ACC112 (cell line): ENCODE measurements around the gene RPS27.

Source experiments
- H2AFZ ChIP-seq: fragments of 200-600 bp; sonication (generic); one replicate; pipeline ENCODE4 v1.6.0; 2017; ENCODE audit warnings: antibody characterized with exemption, low read length; ENCODE audit not compliant: unreplicated experiment
- H3K27ac ChIP-seq: fragments of 200-600 bp; sonication (generic); 2 replicates; pipeline ENCODE4 v1.5.1; 2014; ENCODE audit warnings: low read depth, mild to moderate bottlenecking, antibody characterized with exemption, low read length, moderate library complexity
- H3K27me3 ChIP-seq: fragments of 200-600 bp; sonication (generic); 2 replicates; pipeline ENCODE4 v1.6.1; 2014; ENCODE audit warnings: mild to moderate bottlenecking, antibody characterized with exemption, low read length, moderate library complexity, mixed read lengths; ENCODE audit not compliant: insufficient read depth
- H3K36me3 ChIP-seq: fragments of 200-600 bp; sonication (generic); 2 replicates; pipeline ENCODE4 v1.6.1; 2016; ENCODE audit warnings: mild to moderate bottlenecking, antibody characterized with exemption, low read length, moderate library complexity, mixed read lengths; ENCODE audit not compliant: insufficient read depth
- H3K4me1 ChIP-seq: fragments of 200-600 bp; sonication (generic); one replicate; pipeline ENCODE4 v1.6.1; 2016; ENCODE audit warnings: low read length, mixed read lengths; ENCODE audit not compliant: insufficient read depth, unreplicated experiment, control insufficient read depth
- H3K4me3 ChIP-seq: fragments of 200-600 bp; sonication (generic); 2 replicates; pipeline ENCODE4 v1.5.1; 2014; ENCODE audit warnings: mild to moderate bottlenecking, low read depth, low read length
- H3K79me2 ChIP-seq: fragments of 200-600 bp; sonication (generic); one replicate; pipeline ENCODE4 v1.6.0; 2016; ENCODE audit warnings: low read length; ENCODE audit not compliant: control insufficient read depth, unreplicated experiment, insufficient read depth

Gene RPS27

DNA sequence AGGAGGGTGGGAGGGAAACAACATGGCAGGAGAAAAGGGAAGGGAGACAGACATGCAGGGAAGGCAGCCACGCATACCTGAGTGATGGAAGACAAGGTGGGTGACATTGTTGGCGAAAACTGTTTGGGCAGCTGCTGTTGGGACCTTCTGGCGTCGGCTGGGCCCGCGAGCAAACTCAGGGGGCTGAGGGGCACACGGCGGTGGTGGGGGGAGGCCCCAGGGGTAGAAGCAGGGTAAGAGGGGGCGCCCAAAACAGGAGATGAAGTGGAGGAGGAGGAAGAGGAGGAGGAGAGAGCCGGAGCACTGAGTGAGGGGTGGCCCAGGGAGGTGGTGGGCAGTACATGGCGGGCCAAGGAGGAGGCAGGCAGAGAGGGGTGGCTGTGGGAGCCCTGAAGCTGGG lies 39.4 kb upstream of the RPS27 start:
- peaks cover 23% of the 10 kb centered on the region for H3K79me2 ChIP-seq
- no peak overlapping the region for H3K4me3 ChIP-seq
- peaks cover 28% of the 10 kb centered on the region for H3K36me3 ChIP-seq
- peaks cover 4% of the 10 kb centered on the region for H3K4me1 ChIP-seq
- H3K27ac ChIP-seq = no peak overlapping the region
- H3K27me3 ChIP-seq = no peaks in the 10 kb centered on the region
- no peak overlapping the region for H2AFZ ChIP-seq

DNA sequence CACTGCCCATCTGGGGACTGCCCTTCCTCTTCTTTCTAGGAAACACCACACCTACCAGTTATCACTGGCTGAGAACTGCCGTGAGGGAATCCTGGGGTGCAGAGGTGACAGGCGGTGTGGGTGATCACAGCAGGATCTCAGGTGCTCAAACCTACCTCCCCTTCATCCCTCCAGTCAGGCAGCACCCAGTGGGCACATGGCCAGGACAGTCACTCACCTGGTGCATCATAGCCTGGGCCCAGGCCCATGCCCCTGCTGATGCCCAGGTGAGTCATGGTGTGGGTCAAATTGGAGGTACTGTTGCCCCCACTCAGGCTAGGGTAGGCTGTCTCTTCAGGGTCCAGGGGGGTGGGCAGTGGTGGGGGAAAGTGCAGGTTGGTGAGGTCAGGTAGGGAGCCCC lies 38.8 kb upstream of the RPS27 start:
- Histone ChIP-seq H3K36me3 (peaks cover 28% of the 10 kb centered on the region), H3K4me1 (peaks cover 8% of the 10 kb centered on the region)

DNA sequence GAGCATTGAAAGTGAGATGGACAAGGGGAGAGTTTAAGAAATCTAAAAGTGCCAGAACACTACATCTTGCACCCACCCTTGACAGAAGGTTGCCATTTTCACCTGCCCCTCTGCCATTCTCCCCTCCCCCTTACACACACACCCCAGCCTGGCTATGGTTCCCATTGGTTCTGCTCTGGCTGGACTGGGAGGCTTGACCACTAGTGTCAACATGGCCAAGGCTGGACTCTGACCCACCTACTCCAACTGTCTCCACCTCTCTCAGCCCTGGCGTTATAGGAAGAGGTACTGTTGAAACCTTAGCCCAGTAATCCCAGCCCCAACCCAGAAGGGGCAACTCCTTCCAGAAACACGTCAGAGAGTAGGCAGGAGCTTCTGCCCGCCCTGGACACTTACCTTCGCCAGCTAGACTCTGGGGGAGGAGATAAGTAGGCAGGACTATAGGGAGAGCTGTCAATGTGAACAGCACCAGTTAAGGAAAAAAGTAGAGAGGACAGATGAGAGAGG lies 36.6 kb upstream of the RPS27 start:
- peaks cover 23% of the 10 kb centered on the region for H3K36me3 ChIP-seq
- no peaks in the 10 kb centered on the region for H3K27me3 ChIP-seq
- peaks cover 44% of the 10 kb centered on the region for H3K79me2 ChIP-seq
- H3K27ac ChIP-seq = no peak overlapping the region
- no peak overlapping the region for H3K4me3 ChIP-seq
- H3K4me1 ChIP-seq = peaks cover 12% of the 10 kb centered on the region
- H2AFZ ChIP-seq = no peak overlapping the region

More for the DNA sequence above, 38.8 kb upstream of the RPS27 start:
- Histone ChIP-seq H2AFZ (no peak overlapping the region), H3K4me3 (no peak overlapping the region), H3K79me2 (peaks cover 29% of the 10 kb centered on the region), H3K27ac (no peak overlapping the region), H3K27me3 (no peaks in the 10 kb centered on the region)

GRCh38 chr1:153954826-153955225 lies 35.7 kb upstream of the RPS27 start:
- no peaks in the 10 kb centered on the region for H3K27me3 ChIP-seq
- peaks cover 13% of the 10 kb centered on the region for H3K4me1 ChIP-seq
- no peak overlapping the region for H2AFZ ChIP-seq
- H3K36me3 ChIP-seq = peaks cover 21% of the 10 kb centered on the region
- H3K79me2 ChIP-seq = peaks cover 44% of the 10 kb centered on the region
- no peak overlapping the region for H3K27ac ChIP-seq
- H3K4me3 ChIP-seq = no peak overlapping the region

- no peak overlapping the region for H2AFZ ChIP-seq
- H3K27me3 ChIP-seq = no peaks in the 10 kb centered on the region
- 0 out of 2 replicates have a peak, but pooled peaks cover 5% of the 10 kb centered on the region for H3K36me3 ChIP-seq
- H3K4me1 ChIP-seq = peaks cover 24% of the 10 kb centered on the region
- peak overlapping the region; percentile 89 for H3K4me3 ChIP-seq
- H3K27ac ChIP-seq = 0 out of 2 replicates have a peak overlapping the region, but pooled peaks have one; percentile 69
- peaks cover 54% of the 10 kb centered on the region for H3K79me2 ChIP-seq
Observed at GRCh38 chr1:153956997-153957715, 33.4 kb upstream of the RPS27 start.

GRCh38 chr1:153957744-153958110 lies 32.8 kb upstream of the RPS27 start:
- H3K79me2 ChIP-seq = peaks cover 60% of the 10 kb centered on the region
- H3K36me3 ChIP-seq = no peaks in the 10 kb centered on the region
- peaks cover 27% of the 10 kb centered on the region for H3K4me1 ChIP-seq
- H3K4me3 ChIP-seq = peak overlapping the region; percentile 89
- peak overlapping the region; percentile 30 for H2AFZ ChIP-seq
- no peaks in the 10 kb centered on the region for H3K27me3 ChIP-seq
- H3K27ac ChIP-seq = peak overlapping the region; percentile 69; the same call in 1 of the 2 replicates

GRCh38 chr1:153958111-153958960 lies 32.2 kb upstream of the RPS27 start, which contains the start of gene CRTC2:
Gene CRTC2, minus strand, starts transcription at chr1:153958612. Its CDS starts 115 bp downstream, at chr1:153958497.
- no peaks in the 10 kb centered on the region for H3K36me3 ChIP-seq
- H3K79me2 ChIP-seq = peaks cover 64% of the 10 kb centered on the region
- H3K27ac ChIP-seq = peak within 1 kb of the TSS; percentile 69
- H3K4me3 ChIP-seq = peak within 1 kb of the TSS; percentile 89
- H3K4me1 ChIP-seq = peaks cover 27% of the 10 kb centered on the region
- H3K27me3 ChIP-seq = no peaks in the 10 kb centered on the region
- H2AFZ ChIP-seq = peak within 1 kb of the TSS; percentile 30

- H3K27ac ChIP-seq = no peak overlapping the region
- peaks cover 27% of the 10 kb centered on the region for H3K4me1 ChIP-seq
- H3K4me3 ChIP-seq = peak overlapping the region; percentile 89; the same call in 1 of the 2 replicates
- peaks cover 59% of the 10 kb centered on the region for H3K79me2 ChIP-seq
- no peaks in the 10 kb centered on the region for H3K27me3 ChIP-seq
- no peaks in the 10 kb centered on the region for H3K36me3 ChIP-seq
- H2AFZ ChIP-seq = no peak overlapping the region
Observed at GRCh38 chr1:153958961-153959260, 31.7 kb upstream of the RPS27 start.

DNA sequence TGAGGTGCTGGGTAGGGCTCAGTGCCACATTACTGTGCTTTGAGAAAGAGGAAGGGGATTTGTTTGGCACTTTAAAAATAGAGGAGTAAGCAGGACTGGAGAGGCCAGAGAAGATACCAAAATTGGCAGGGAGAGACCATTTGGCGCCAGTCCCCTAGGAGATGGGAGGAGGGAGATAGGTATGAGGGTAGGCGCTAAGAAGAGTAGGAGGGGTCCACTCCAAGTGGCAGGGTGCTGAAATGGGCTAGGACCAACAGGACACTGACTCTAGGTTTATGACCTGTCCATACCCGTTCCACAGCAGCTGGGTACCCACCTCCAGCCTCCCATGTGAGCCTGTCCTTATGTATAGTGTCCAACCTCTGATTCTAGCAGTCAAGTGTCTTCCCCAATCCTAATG lies 31.1 kb upstream of the RPS27 start:
- no peak overlapping the region for H3K27ac ChIP-seq
- peaks cover 54% of the 10 kb centered on the region for H3K79me2 ChIP-seq
- no peaks in the 10 kb centered on the region for H3K36me3 ChIP-seq
- H3K4me1 ChIP-seq = peaks cover 27% of the 10 kb centered on the region
- no peaks in the 10 kb centered on the region for H3K27me3 ChIP-seq
- no peak overlapping the region for H3K4me3 ChIP-seq
- no peak overlapping the region for H2AFZ ChIP-seq

DNA sequence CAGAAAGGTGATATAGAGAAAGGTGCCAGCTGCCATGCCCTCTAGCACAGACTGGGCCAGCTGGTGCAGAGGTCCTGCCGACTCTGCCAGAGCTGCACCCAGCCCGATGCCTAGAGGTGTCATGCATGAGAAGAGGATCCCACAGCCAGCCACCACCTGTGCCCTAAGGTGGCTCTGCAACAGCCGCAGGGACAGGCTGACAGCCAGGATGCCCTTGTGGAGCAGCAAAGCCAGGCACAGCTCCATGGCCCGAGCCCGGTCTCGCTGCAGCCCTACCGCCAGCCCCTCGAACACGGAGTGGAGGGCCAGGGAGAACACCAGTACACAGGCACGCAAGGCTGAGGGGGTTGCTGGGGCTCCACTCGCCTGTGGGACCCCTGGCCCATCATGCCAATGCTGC lies 30.4 kb upstream of the RPS27 start:
- Histone ChIP-seq H3K79me2 (peaks cover 47% of the 10 kb centered on the region), H3K4me1 (peaks cover 27% of the 10 kb centered on the region), H2AFZ (no peak overlapping the region), H3K27me3 (no peaks in the 10 kb centered on the region), H3K4me3 (no peak overlapping the region), H3K36me3 (no peaks in the 10 kb centered on the region), H3K27ac (no peak overlapping the region)
